Measurements from ENCODE around the gene ABCC12.

DNA sequence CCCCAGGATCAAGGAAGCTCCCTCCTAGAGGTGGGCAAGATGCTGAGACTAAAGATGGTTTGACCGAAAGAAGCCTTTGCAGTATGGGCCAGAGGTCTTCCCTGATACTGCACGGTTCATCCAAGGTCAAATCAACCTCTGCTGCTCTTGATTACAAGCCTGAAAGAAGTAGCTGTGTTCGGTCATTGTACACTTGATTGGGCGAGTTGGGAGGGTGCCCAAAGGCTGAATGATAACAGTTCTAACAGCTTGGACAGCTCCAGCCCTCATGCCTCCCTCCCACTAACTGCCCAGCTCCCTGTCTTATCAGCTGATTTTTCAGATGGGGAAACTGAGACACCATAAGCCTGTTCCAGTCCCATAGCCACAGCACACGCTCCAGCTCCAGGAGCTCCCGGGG lies 42.8 kb downstream of the ABCC12 start:
- TF ChIP-seq, protein P1, sequence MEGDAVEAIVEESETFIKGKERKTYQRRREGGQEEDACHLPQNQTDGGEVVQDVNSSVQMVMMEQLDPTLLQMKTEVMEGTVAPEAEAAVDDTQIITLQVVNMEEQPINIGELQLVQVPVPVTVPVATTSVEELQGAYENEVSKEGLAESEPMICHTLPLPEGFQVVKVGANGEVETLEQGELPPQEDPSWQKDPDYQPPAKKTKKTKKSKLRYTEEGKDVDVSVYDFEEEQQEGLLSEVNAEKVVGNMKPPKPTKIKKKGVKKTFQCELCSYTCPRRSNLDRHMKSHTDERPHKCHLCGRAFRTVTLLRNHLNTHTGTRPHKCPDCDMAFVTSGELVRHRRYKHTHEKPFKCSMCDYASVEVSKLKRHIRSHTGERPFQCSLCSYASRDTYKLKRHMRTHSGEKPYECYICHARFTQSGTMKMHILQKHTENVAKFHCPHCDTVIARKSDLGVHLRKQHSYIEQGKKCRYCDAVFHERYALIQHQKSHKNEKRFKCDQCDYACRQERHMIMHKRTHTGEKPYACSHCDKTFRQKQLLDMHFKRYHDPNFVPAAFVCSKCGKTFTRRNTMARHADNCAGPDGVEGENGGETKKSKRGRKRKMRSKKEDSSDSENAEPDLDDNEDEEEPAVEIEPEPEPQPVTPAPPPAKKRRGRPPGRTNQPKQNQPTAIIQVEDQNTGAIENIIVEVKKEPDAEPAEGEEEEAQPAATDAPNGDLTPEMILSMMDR (optimal IDR thresholded peaks at IDR 0.05 in 1 of 3, IDR thresholded peaks at IDR 0.05 in 1 of 3, conservative IDR thresholded peaks at IDR 0.05 in 1 of 3; ENCODE audit: extremely low read depth in 1 of 3, insufficient read depth in 2 of 3, low read length in 3 of 3), result no peak
- no peak for TF ChIP-seq EZH2 (IDR thresholded peaks at IDR 0.05; ENCODE audit: low read length)
